IPS-18a (cell line): Measurements from ENCODE around the gene RNASE8.
A peak's percentile ranks its signal among the peaks of the same experiment; 100 is the strongest.

Experiments
- H3K27ac ChIP-seq: one replicate; pipeline ENCODE4 v1.5.1; 2013; ENCODE audit warnings: low read length
- H3K27me3 ChIP-seq: one replicate; pipeline ENCODE4 v1.6.1; 2013; ENCODE audit warnings: mild to moderate bottlenecking, low read length; ENCODE audit not compliant: control insufficient read depth, insufficient read depth
- H3K36me3 ChIP-seq: one replicate; pipeline ENCODE4 v1.6.1; 2013; ENCODE audit warnings: low read depth, low read length; ENCODE audit not compliant: control insufficient read depth
- H3K4me1 ChIP-seq: one replicate; pipeline ENCODE4 v1.6.1; 2013; ENCODE audit warnings: low read depth, low read length; ENCODE audit not compliant: control insufficient read depth
- H3K4me3 ChIP-seq: one replicate; pipeline ENCODE4 v1.5.1; 2013; ENCODE audit warnings: low read length
- H3K9ac ChIP-seq: one replicate; pipeline ENCODE4 v1.6.1; 2013; ENCODE audit warnings: mild to moderate bottlenecking, low read length, moderate library complexity
- H3K9me3 ChIP-seq: one replicate; pipeline ENCODE4 v1.6.1; 2013; ENCODE audit warnings: low read depth, low read length; ENCODE audit not compliant: control insufficient read depth

RNASE8 gene

DNA sequence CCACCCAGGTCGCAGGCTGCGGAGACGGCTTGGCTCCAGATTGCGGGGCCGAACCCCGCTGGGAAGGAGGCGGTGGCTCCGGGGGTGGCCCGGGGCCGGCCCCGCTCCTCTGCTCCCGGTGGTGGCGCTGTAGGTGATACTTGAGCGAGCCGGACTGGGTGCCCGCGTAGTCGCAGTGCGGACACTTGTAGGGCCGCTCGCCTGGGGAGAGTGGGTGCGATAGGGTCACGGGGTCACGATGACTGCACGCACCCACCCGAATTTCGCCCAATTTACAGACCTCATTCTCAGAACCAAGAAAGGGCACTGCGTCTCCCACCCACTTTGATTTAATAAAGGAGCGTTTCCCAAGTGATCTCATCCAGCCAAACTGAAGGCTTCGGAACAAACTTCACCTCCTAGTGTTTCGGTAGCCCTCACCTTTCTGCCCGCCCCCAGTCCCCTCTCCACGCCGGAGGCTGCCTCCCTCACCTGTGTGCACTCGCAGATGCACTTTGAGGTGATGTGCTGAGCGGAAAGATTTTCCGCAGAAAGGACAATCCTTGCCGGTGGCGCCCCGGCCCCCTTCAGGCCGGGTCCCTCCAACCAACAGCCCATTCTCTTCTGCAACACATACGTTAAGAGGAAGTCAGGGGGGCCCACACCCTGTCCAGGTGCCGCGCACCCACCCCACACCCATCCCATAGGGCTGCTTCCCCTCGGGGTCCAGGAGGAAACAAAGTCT is 33.5 kb downstream of the RNASE8 start:
- Histone ChIP-seq H3K4me3 (no peak overlapping the region), H3K9ac (no peak overlapping the region), H3K4me1 (peaks cover 30% of the 10 kb centered on the region), H3K36me3 (peaks cover 46% of the 10 kb centered on the region), H3K27ac (no peak overlapping the region), H3K9me3 (no peaks in the 10 kb centered on the region), H3K27me3 (no peaks in the 10 kb centered on the region)

DNA sequence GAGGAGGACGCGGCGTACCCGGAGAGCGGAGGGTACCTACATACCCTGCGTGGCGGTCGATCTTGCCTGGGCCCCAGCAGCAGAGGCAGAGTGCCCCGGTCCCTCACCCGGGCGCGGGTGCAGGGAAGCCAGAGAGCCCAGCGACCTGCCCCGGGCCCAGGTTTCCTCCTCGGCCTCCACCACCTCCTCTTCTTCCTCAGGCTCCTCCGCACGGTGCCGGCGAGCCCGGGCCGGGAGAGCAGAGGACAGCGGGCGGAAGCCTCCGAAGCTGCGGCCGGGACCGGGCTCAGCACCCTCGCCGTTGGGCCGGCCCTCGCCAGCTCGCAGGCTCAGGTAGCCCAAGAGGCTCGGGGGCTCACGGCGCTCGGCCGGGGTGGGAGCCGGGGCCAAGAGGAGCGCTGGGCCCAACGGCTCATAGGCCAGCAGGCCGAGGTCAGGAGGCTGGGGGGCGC is 34.2 kb downstream of the RNASE8 start:
- no peak overlapping the region for H3K9ac ChIP-seq
- H3K4me3 ChIP-seq = no peak overlapping the region
- peaks cover 38% of the 10 kb centered on the region for H3K4me1 ChIP-seq
- H3K27ac ChIP-seq = no peak overlapping the region
- peaks cover 39% of the 10 kb centered on the region for H3K36me3 ChIP-seq
- no peaks in the 10 kb centered on the region for H3K9me3 ChIP-seq
- H3K27me3 ChIP-seq = no peaks in the 10 kb centered on the region

- Histone ChIP-seq H3K36me3 (peaks cover 36% of the 10 kb centered on the region), H3K4me1 (peaks cover 37% of the 10 kb centered on the region), H3K4me3 (no peak overlapping the region), H3K9ac (no peak overlapping the region), H3K27ac (no peak overlapping the region), H3K9me3 (no peaks in the 10 kb centered on the region), H3K27me3 (no peaks in the 10 kb centered on the region)
Measured at GRCh38 chr14:21092273-21093011, 34.8 kb downstream of the RNASE8 start.

DNA sequence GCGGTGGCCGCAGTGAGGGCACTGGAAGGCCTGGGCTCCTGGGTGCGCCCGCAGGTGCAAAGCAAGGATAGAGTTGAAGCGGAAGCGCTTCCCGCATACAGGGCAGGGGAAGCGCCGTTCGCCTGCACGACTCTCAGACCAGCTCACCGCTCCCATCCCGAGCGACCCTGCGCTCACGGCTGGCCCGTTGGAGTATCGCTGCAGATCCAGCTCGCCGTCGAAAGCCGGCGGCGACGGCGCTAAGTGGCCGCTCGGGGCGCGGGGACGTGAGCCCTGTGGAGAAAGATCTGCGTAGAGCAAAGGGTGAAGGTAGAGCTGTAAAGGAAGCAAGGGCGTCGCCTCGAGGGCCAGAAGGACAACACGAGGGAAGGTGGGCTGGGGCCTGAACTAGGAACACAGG is 35.4 kb downstream of the RNASE8 start:
- H3K27ac ChIP-seq = no peak overlapping the region
- peaks cover 36% of the 10 kb centered on the region for H3K4me1 ChIP-seq
- no peaks in the 10 kb centered on the region for H3K27me3 ChIP-seq
- no peak overlapping the region for H3K4me3 ChIP-seq
- no peaks in the 10 kb centered on the region for H3K9me3 ChIP-seq
- H3K36me3 ChIP-seq = peaks cover 30% of the 10 kb centered on the region
- peak overlapping the region; percentile 58 for H3K9ac ChIP-seq

DNA sequence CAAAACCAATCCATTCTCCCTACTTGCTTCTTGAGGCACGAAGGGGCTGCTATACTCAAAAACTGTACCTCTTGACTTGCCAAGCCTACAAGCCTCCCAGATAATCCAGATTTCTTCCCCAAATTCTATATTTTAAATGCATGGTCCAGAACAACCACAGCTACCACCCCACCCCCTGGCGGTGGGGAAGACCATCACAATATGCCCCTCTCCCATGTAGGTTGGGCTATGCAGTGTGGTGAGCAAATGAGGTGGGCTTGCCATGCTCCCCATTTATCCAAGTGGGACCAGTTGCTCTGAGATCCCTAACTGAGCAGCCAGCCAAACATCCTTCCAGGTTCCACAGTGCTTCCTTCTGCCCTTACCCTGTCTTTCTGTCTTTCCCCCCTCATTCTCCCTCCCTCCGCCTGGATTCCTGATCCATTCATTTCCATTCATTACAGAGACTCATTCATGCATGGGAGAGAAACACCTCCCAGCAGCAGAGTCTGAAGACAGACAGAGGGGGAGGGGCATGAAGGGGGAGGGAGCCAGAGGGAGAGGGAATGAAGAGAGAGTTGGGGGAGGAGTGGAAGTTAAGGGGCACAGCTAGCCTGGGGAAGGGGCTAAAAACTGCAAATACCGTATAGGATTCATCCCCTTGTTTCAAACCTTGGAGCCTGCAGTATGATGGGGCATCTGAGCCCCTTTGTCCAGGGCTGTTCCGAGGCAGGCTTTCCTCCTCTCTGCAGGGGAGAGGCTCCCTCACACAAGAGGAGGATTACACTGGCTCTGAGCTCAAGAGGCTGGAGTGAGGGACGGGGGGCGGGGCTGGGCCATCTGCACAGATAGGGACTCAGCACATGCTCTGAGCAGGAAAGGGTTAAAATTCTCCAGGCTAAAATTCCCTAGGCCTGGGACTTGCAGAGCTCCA is 36.4 kb downstream of the RNASE8 start:
- Histone ChIP-seq H3K9me3 (no peaks in the 10 kb centered on the region), H3K27ac (peak overlapping the region; percentile 4), H3K36me3 (peaks cover 22% of the 10 kb centered on the region), H3K4me3 (peak overlapping the region; percentile 64), H3K27me3 (no peaks in the 10 kb centered on the region), H3K4me1 (peaks cover 37% of the 10 kb centered on the region), H3K9ac (peak overlapping the region; percentile 58)

DNA sequence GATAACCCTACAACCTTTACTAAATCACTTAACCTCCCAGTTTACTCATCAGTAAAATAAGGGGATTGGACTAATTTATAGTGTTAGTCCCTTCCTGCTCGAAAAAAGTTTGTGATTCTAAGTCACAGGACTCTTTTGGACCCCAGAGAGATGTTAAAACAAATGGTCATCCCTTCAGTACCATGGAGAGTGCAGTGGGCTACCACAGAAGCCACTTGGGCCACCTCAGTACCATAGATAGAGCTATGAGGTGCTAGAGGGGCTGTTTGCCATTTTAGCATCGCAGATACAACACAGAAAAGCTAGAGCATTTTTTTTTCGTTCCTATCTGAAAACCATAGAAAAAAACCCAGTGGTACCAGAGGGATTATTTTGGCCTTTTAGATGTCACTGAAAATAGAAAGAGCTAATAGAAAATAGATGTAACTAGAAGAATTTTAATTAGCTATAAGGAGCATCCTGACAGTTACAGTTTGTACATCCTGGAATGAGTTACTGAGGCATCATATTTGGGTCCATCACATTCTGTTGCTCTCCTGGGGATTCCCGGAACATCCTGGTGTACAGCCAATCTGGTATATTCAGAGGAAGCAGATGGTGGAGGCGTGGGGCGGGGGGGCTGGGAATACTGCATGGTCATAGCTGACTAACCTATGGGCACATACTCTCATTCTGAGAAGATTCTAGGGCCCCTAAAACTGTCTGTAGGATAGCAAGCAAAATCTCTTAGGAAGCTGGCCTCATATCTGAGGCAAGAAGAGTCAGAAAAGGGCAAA is 38.0 kb downstream of the RNASE8 start:
- Histone ChIP-seq H3K27ac (no peak overlapping the region), H3K36me3 (peaks cover 11% of the 10 kb centered on the region), H3K27me3 (no peaks in the 10 kb centered on the region), H3K4me1 (peaks cover 45% of the 10 kb centered on the region), H3K9ac (no peak overlapping the region), H3K4me3 (peak overlapping the region; percentile 74), H3K9me3 (no peaks in the 10 kb centered on the region)

- Histone ChIP-seq H3K4me1 (peaks cover 45% of the 10 kb centered on the region), H3K27ac (no peak overlapping the region), H3K36me3 (peaks cover 6% of the 10 kb centered on the region), H3K4me3 (peak overlapping the region; percentile 74), H3K9ac (no peak overlapping the region), H3K27me3 (no peaks in the 10 kb centered on the region), H3K9me3 (no peaks in the 10 kb centered on the region)
Measured at GRCh38 chr14:21096438-21096837, 38.8 kb downstream of the RNASE8 start.

- H3K36me3 ChIP-seq = peaks cover 4% of the 10 kb centered on the region
- H3K9ac ChIP-seq = peak overlapping the region; percentile 83
- H3K27ac ChIP-seq = peak overlapping the region; percentile 86
- H3K4me3 ChIP-seq = peak overlapping the region; percentile 74
- H3K27me3 ChIP-seq = no peaks in the 10 kb centered on the region
- H3K9me3 ChIP-seq = no peaks in the 10 kb centered on the region
- H3K4me1 ChIP-seq = peaks cover 50% of the 10 kb centered on the region
Measured at GRCh38 chr14:21096978-21097635, 39.5 kb downstream of the RNASE8 start.

- H3K27me3 ChIP-seq = no peaks in the 10 kb centered on the region
- peak overlapping the region; percentile 74 for H3K4me3 ChIP-seq
- H3K4me1 ChIP-seq = peaks cover 54% of the 10 kb centered on the region
- no peaks in the 10 kb centered on the region for H3K9me3 ChIP-seq
- H3K27ac ChIP-seq = peak overlapping the region; percentile 86
- peak overlapping the region; percentile 83 for H3K9ac ChIP-seq
- peaks cover 4% of the 10 kb centered on the region for H3K36me3 ChIP-seq
Measured at GRCh38 chr14:21097636-21098075, 40.0 kb downstream of the RNASE8 start.

DNA sequence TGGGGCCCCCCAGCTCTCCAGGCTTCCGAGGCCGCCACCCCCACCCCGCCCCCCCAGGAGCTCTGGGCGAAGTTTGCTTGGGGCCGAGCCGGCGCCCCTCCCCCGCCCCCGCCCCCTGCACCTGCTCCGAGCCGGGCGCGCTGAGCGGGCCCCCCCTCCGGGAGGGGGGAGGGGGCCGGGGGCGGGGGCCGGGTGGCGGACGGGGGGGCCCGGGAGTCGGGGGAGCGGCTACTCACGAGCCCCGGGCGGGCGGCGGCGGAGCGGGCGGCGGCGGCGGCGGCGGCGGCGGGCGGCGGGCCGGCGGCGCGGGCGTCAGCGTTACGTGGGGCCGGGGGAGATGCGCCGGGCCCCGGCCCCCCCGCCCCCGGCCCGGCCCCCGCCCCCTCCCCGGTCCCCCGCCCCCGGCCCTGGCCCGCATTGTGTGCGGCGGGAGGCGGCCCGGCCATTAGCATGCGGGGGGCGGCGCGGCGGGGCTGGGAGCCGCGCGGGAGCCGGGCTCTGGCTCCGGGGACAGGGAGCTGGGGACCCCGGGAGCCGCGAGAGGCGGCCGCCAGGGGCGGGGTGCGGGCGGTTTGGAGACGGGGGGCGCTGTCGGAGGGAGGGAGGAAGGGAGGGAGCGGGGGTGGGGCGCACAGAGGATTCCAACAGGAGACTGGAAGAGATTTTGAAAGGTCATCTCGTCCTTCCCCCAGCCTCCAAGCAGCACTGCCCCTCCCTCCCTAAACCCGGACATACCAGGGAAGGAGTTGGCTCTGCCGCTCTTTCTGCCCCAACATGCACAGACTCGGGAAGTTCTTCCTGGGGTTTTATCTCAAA is 40.7 kb downstream of the RNASE8 start, which contains the start of gene ZNF219:
TSS of gene ZNF219 (minus strand) at position 580 of the 816 bp plus-strand sequence. CDS start 5,064 bp downstream, outside the sequence.
- Histone ChIP-seq H3K4me1 (peaks cover 51% of the 10 kb centered on the region), H3K9ac (peak within 1 kb of the TSS; percentile 83), H3K4me3 (peak within 1 kb of the TSS; percentile 90), H3K9me3 (no peaks in the 10 kb centered on the region), H3K27ac (peak within 1 kb of the TSS; percentile 86), H3K27me3 (no peaks in the 10 kb centered on the region), H3K36me3 (peaks cover under 1% of the 10 kb centered on the region)
